H1 (cell line): ENCODE measurements around the gene SOCS7. TPM values are rescaled to one million over a fixed set of nuclear protein-coding genes. Genes with fewer than 3 reads are reported as not detected.
A peak's percentile ranks its signal among the peaks of the same experiment; 100 is the strongest.

Experiments
- CTCF ChIA-PET: fragments of 300-600 bp; sonication (Branson Sonifier 250); formaldehyde crosslinking; loops from one replicate; lab custom pipeline; 2021; ENCODE audit not compliant: partially characterized antibody; lab: Charles Lee
- POLR2A ChIA-PET: fragments of 300-600 bp; sonication (Branson Sonifier 250); formaldehyde crosslinking; loops from one replicate; lab custom pipeline; 2021; ENCODE audit warnings: inconsistent platforms; ENCODE audit not compliant: partially characterized antibody; lab: Charles Lee
- DNase-seq, 2 experiments: peaks; one replicate each; pipeline versions ENCODE4 v3.0.0 to v3.0.0-alpha.2; 2010 to 2022; ENCODE audit warnings: low spot score in 2 of 2, low read depth in 1 of 2, mixed read lengths in 1 of 2
- FAIRE-seq: peaks from 2 replicates; lab custom pipeline; 2011; peaks lifted over from hg19 to GRCh38; lab: Jason Lieb, UNC
- H2AFZ ChIP-seq: 2 replicates; pipeline ENCODE4 v1.8.1; 2012; ENCODE audit warnings: low read length, inconsistent platforms
- H2AK5ac ChIP-seq: 2 replicates; pipeline ENCODE4 v1.6.1; 2013; ENCODE audit warnings: low read depth, low read length
- H2BK120ac ChIP-seq: replicated peaks from 2 replicates; pipeline ENCODE3; 2013; ENCODE audit warnings: low read depth, low read length, inconsistent platforms
- H2BK12ac ChIP-seq: 2 replicates; pipeline ENCODE4 v1.6.1; 2013; ENCODE audit warnings: low read depth, low read length
- H2BK15ac ChIP-seq: 2 replicates; pipeline ENCODE4 v1.6.1; 2013; ENCODE audit warnings: low read length
- H2BK20ac ChIP-seq: 2 replicates; pipeline ENCODE4 v1.6.1; 2013; ENCODE audit warnings: low read length
- H2BK5ac ChIP-seq: 2 replicates; pipeline ENCODE4 v1.6.1; 2013; ENCODE audit warnings: low read depth, low read length
- H3K14ac ChIP-seq: 2 replicates; pipeline ENCODE4 v1.6.1; 2013; ENCODE audit warnings: inconsistent platforms; ENCODE audit not compliant: insufficient read length
- H3K18ac ChIP-seq: 2 replicates; pipeline ENCODE4 v1.6.1; 2013; ENCODE audit warnings: low read length; ENCODE audit errors: extremely low read depth
- H3K23ac ChIP-seq: 2 replicates; pipeline ENCODE4 v1.6.1; 2013; ENCODE audit warnings: inconsistent platforms; ENCODE audit not compliant: insufficient read length
- H3K23me2 ChIP-seq: 2 replicates; pipeline ENCODE4 v1.6.1; 2013; ENCODE audit warnings: low read depth, low read length
- H3K27ac ChIP-seq: 2 replicates; pipeline ENCODE4 v1.6.1; 2011; ENCODE audit warnings: low read depth, low read length, inconsistent platforms
- H3K27me3 ChIP-seq, 4 experiments: replicated peaks in 1 of 4; 1 replicate in 1 of 4; 2 replicates in 3 of 4; pipeline versions ENCODE4 v1.6.1 to v1.8.1; 2011 to 2013; ENCODE audit warnings: low read length in 3 of 4, mild to moderate bottlenecking in 3 of 4, inconsistent platforms in 2 of 4, mixed read lengths in 2 of 4, moderate library complexity in 1 of 4; ENCODE audit not compliant: control insufficient read depth in 3 of 4, insufficient read depth in 3 of 4; ENCODE audit errors: extremely low read depth in 1 of 4
- H3K36me3 ChIP-seq, 4 experiments: 2 replicates each; pipeline versions ENCODE4 v1.6.1 to v1.8.1; 2011 to 2013; ENCODE audit warnings: mild to moderate bottlenecking in 4 of 4, low read length in 3 of 4, moderate library complexity in 2 of 4, control low read depth in 1 of 4, inconsistent platforms in 1 of 4; ENCODE audit not compliant: insufficient read depth in 4 of 4, control insufficient read depth in 2 of 4
- H3K4ac ChIP-seq: replicated peaks from 2 replicates; pipeline ENCODE3; 2013; ENCODE audit warnings: low read length, low read depth, mixed read lengths, inconsistent platforms; ENCODE audit not compliant: insufficient read length
- H3K4me1 ChIP-seq, 4 experiments: replicated peaks in 1 of 4; 1 replicate in 1 of 4; 2 replicates in 3 of 4; pipeline versions ENCODE4 v1.6.1 to v1.8.1; 2011 to 2013; ENCODE audit warnings: low read length in 3 of 4, inconsistent platforms in 2 of 4, mixed read lengths in 1 of 4; ENCODE audit not compliant: insufficient read depth in 4 of 4, control insufficient read depth in 3 of 4
- H3K4me2 ChIP-seq, 2 experiments: 2 replicates each; pipeline versions ENCODE4 v1.6.1 to v1.8.1; 2011 to 2013; ENCODE audit warnings: low read depth in 2 of 2, low read length in 2 of 2, control low read depth in 1 of 2, inconsistent platforms in 1 of 2, mild to moderate bottlenecking in 1 of 2; ENCODE audit not compliant: insufficient read depth in 1 of 2
- H3K4me3 ChIP-seq, 4 experiments: fragments of 200-600, 300-600 bp in 1 of 4; sonication (generic), shearing (Covaris generic), sonication (Bioruptor Twin) in 1 of 4; 2 replicates each; pipeline versions ENCODE4 v1.5.1 to v1.8.1; 2011 to 2016; ENCODE audit warnings: low read length in 4 of 4, low read depth in 3 of 4, control low read depth in 2 of 4, inconsistent platforms in 2 of 4, mild to moderate bottlenecking in 2 of 4, mixed read lengths in 1 of 4, moderate library complexity in 1 of 4; ENCODE audit not compliant: insufficient read depth in 2 of 4; ENCODE audit errors: extremely low read depth in 1 of 4
- H3K56ac ChIP-seq: replicated peaks from 2 replicates; pipeline ENCODE3; 2013; ENCODE audit warnings: low read depth, mild to moderate bottlenecking, mixed read lengths, low read length, inconsistent platforms; ENCODE audit not compliant: insufficient read length
- H3K79me1 ChIP-seq: 2 replicates; pipeline ENCODE4 v1.6.1; 2013; ENCODE audit warnings: low read depth, low read length, control low read depth
- H3K79me2 ChIP-seq, 2 experiments: 2 replicates each; pipeline versions ENCODE4 v1.6.1 to v1.8.1; 2012 to 2013; ENCODE audit warnings: low read length in 2 of 2, mild to moderate bottlenecking in 2 of 2, inconsistent platforms in 1 of 2; ENCODE audit not compliant: insufficient read depth in 2 of 2, control insufficient read depth in 1 of 2
- H3K9ac ChIP-seq, 4 experiments: replicated peaks in 1 of 4; 1 replicate in 1 of 4; 2 replicates in 3 of 4; pipeline versions ENCODE4 v1.6.1 to v1.8.1; 2011 to 2013; ENCODE audit warnings: low read depth in 3 of 4, low read length in 3 of 4, control low read depth in 2 of 4, mild to moderate bottlenecking in 2 of 4, moderate library complexity in 2 of 4, inconsistent platforms in 1 of 4; ENCODE audit errors: extremely low read depth in 1 of 4
- H3K9me3 ChIP-seq, 2 experiments: 2 replicates each; pipeline versions ENCODE4 v1.6.1 to v1.8.1; 2012 to 2013; ENCODE audit warnings: mild to moderate bottlenecking in 2 of 2, moderate library complexity in 2 of 2, control low read depth in 1 of 2, inconsistent platforms in 1 of 2, low read depth in 1 of 2, low read length in 1 of 2, mixed read lengths in 1 of 2; ENCODE audit not compliant: insufficient read depth in 2 of 2
- H4K20me1 ChIP-seq, 2 experiments: replicated peaks in 1 of 2; 2 replicates each; pipeline versions ENCODE3 to v1.8.1; 2011 to 2013; ENCODE audit warnings: inconsistent platforms in 2 of 2, low read length in 2 of 2, mild to moderate bottlenecking in 1 of 2; ENCODE audit not compliant: insufficient read depth in 2 of 2, control insufficient read depth in 1 of 2
- H4K5ac ChIP-seq: 2 replicates; pipeline ENCODE4 v1.6.1; 2013; ENCODE audit warnings: low read length, low read depth, mixed read lengths, inconsistent platforms; ENCODE audit not compliant: insufficient read length
- H4K8ac ChIP-seq: 2 replicates; pipeline ENCODE4 v1.8.0; 2013; ENCODE audit warnings: mild to moderate bottlenecking, moderate library complexity, low read length, inconsistent platforms; ENCODE audit not compliant: insufficient read depth; ENCODE audit errors: extremely low read depth
- H4K91ac ChIP-seq: replicated peaks from 2 replicates; pipeline ENCODE3; 2013; ENCODE audit warnings: low read length, mixed read lengths, inconsistent platforms; ENCODE audit not compliant: insufficient read length
- BACH1 ChIP-seq: IDR thresholded peaks from 2 replicates; pipeline ENCODE4 v1.6.1; 2012; ENCODE audit warnings: low read length, improper control_type of control experiment
- CHD2 ChIP-seq: IDR thresholded peaks from 2 replicates; pipeline ENCODE4 v1.6.1; 2012; ENCODE audit warnings: low read length, improper control_type of control experiment
- GABPA ChIP-seq: IDR thresholded peaks from 2 replicates; pipeline ENCODE4 v1.6.1; 2011; ENCODE audit warnings: mild to moderate bottlenecking, low read length, moderate library complexity, borderline replicate concordance; ENCODE audit not compliant: insufficient read depth
- HDAC2 ChIP-seq, 2 experiments: fragments of 300-600 bp in 1 of 2; sonication (generic) in 1 of 2; IDR thresholded peaks; 2 replicates each; pipeline ENCODE4 v1.6.1; 2011 to 2012; ENCODE audit warnings: low read depth in 2 of 2, low read length in 2 of 2, mild to moderate bottlenecking in 2 of 2, moderate library complexity in 2 of 2, borderline replicate concordance in 1 of 2, inconsistent platforms in 1 of 2
- POU5F1 ChIP-seq: IDR thresholded peaks from 2 replicates; pipeline ENCODE4 v1.6.1; 2011; ENCODE audit warnings: low read depth, mild to moderate bottlenecking, low read length, moderate library complexity
- RAD21 ChIP-seq, 2 experiments: IDR thresholded peaks in 1 of 2; conservative IDR thresholded peaks in 1 of 2; 2 replicates each; pipeline ENCODE4 v1.6.1; 2011; ENCODE audit warnings: low read depth in 2 of 2, low read length in 2 of 2, improper control_type of control experiment in 1 of 2, inconsistent platforms in 1 of 2, mild to moderate bottlenecking in 1 of 2, moderate library complexity in 1 of 2
- TAF1 ChIP-seq: IDR thresholded peaks from 2 replicates; pipeline ENCODE4 v1.6.1; 2011; ENCODE audit warnings: mild to moderate bottlenecking, low read depth, low read length
- WGBS, 2 experiments: shearing (Covaris generic) in 1 of 2; methylation state at CpG; one replicate each; pipeline versions ENCODE4 v1.1.6 to v1.1.7; 2013 to 2015; ENCODE audit warnings: low lambda C conversion rate in 2 of 2, mixed read lengths in 2 of 2, inconsistent platforms in 1 of 2, low coverage in 1 of 2, missing lambda C conversion rate in 1 of 2; ENCODE audit not compliant: insufficient replicate concordance in 2 of 2, insufficient coverage in 1 of 2, insufficient read length in 1 of 2; ENCODE audit errors: extremely low coverage in 1 of 2, missing lambda C conversion rate in 1 of 2; 5-methylcytosine and 5-hydroxymethylcytosine counted together
- polyA plus RNA-seq, 7 experiments: library from polyadenylated mRNA; depleted of rRNA in 3 of 7; stranded (reverse) in 5 of 7; unstranded in 2 of 7; fragments of >200 nt in 5 of 7; fragments of 200-250 nt in 2 of 7; gene quantifications; 1 replicate in 5 of 7; 2 replicates in 1 of 7; 4 replicates in 1 of 7; pipeline versions ENCODE4 v1.2.1 to v1.2.3, GENCODE V29; 2011 to 2013; ENCODE audit warnings: missing spikeins in 2 of 7, mixed read lengths in 2 of 7
- total RNA-seq: library from RNA; stranded (reverse); fragmentation: NEBNext Ultra II Directional; extraction: Animal tissue kit (Norgen Biotek cat#: 25700); gene quantifications from 2 replicates; pipeline ENCODE4 v1.2.1, GENCODE V29; 2021
- TF ChIP-seq, protein P1 (sequence below), 3 experiments: IDR thresholded peaks; 1 replicate in 2 of 3; 2 replicates in 1 of 3; pipeline versions ENCODE4 v1.5.1 to v1.6.1; 2011; ENCODE audit warnings: low read length in 3 of 3, mild to moderate bottlenecking in 3 of 3, inconsistent platforms in 2 of 3, low read depth in 1 of 3, moderate library complexity in 1 of 3; ENCODE audit not compliant: insufficient read depth in 1 of 3; ENCODE audit errors: control extremely low read depth in 1 of 3

The SOCS7 gene
- total and polyA plus RNA-seq, 2 of the 8 experiments (the other 6 are each of a cell fraction or from before 2014, with no cell fraction given), result 13.5 to 26.9 TPM

DNA sequence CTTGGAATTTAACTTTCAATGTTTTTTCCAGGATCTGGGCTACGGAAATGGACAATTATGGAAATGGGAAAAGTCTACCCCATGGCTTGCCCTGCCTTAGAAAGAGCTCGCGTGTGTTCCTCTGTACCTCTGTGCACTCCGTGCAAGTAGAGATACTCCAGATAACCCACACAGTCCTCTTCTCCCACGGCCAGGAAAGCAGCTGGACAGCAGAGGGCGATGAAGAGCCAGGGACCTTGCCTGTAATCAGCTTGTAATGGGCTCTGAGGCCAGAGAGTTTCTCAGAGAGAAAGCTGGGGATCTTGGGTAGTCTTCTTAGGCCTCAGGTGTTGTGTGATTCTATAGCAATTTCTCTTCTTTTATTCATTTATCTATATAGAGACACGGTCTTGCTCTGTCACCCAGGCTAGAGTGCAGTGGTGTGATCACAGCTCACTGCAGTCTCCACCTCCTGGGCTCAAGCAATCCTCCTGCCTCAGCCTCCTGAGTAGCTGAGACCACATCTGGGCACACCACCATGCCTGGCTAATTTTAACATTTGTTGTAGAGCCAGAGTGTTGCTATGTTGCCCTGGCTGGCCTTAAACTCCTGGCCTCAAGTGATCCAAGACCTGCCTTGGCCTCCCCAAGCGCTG is 2.4 kb upstream of the SOCS7 start:
- Histone ChIP-seq H3K23me2 (peaks cover 13% of the 10 kb centered on the region), H2AFZ (no peak overlapping the region), H2BK20ac (no peak overlapping the region), H3K9ac (no peak overlapping the region), H3K23ac (no peak overlapping the region), H3K4ac (no peak overlapping the region), H2BK15ac (no peak overlapping the region), H3K14ac (no peak overlapping the region), H2BK5ac (no peak overlapping the region), H3K36me3 (no peaks in the 10 kb centered on the region), H2AK5ac (0 out of 2 replicates have a peak overlapping the region, but pooled peaks have one; percentile 46), H3K79me1 (peaks cover 6% of the 10 kb centered on the region; the same call in 1 of the 2 replicates), H2BK12ac (no peak overlapping the region), H3K18ac (no peak overlapping the region), H4K20me1 (peaks cover 5 to 9% of the 10 kb centered on the region in 2 experiments), H3K4me2 (no peak overlapping the region), H2BK120ac (no peak overlapping the region), H4K91ac (no peak overlapping the region), H3K56ac (no peak overlapping the region), H3K79me2 (peaks cover 0 to 14% of the 10 kb centered on the region in 2 experiments; a peak in 2 of 4 replicates), H3K27me3 (no peaks in the 10 kb centered on the region; a peak in 1 of 7 replicates), H3K4me3 (no peak overlapping the region), H4K5ac (no peak overlapping the region), H3K9me3 (no peaks in the 10 kb centered on the region), H3K4me1 (peaks cover 0 to 13% (median 4%) of the 10 kb centered on the region in 4 experiments; a peak in 5 of 7 replicates), H3K27ac (no peak overlapping the region), H4K8ac (no peak overlapping the region; the same call in 1 of the 2 replicates)
- WGBS, 2 experiments, result 28% methylated on average over 8 of the region's 8 CpGs; no CpG with 5 or more reads in 1 of the 2 experiments
- CTCF ChIA-PET, result interaction anchor here (0.6 to 25.7 kb wide), 33 partner anchors 9 to 209 kb away, joined by 3 to 400 read pairs (median 4); partner anchors contain the start of gene ARHGAP23
- FAIRE-seq, result no peak
- POLR2A ChIA-PET, result interaction anchor here (0.9 to 8.9 kb wide), 9 partner anchors 10 to 68 kb away, joined by 3 to 70 read pairs (median 5); no protein-coding TSS in a partner anchor
- TF ChIP-seq TAF1 (no peak), CHD2 (0 out of 2 replicates have a peak, but pooled peaks have one; percentile 12), GABPA (peak; percentile 55; the same call in 1 of the 2 replicates), POU5F1 (no peak), RAD21 (IDR thresholded peaks at IDR 0.05 in 1 of 2, conservative IDR thresholded peaks at IDR 0.05 in 1 of 2; ENCODE audit: low read depth in 2 of 2, low read length in 2 of 2) (peak; percentile 79 to 88), HDAC2 (IDR thresholded peaks at IDR 0.05; ENCODE audit: borderline replicate concordance in 1 of 2, low read depth in 2 of 2, low read length in 2 of 2) (peak in 1 of 2 experiments; percentile 87; a peak in 1 of 4 replicates), BACH1 (peak; percentile 62)
- TF ChIP-seq, protein P1, sequence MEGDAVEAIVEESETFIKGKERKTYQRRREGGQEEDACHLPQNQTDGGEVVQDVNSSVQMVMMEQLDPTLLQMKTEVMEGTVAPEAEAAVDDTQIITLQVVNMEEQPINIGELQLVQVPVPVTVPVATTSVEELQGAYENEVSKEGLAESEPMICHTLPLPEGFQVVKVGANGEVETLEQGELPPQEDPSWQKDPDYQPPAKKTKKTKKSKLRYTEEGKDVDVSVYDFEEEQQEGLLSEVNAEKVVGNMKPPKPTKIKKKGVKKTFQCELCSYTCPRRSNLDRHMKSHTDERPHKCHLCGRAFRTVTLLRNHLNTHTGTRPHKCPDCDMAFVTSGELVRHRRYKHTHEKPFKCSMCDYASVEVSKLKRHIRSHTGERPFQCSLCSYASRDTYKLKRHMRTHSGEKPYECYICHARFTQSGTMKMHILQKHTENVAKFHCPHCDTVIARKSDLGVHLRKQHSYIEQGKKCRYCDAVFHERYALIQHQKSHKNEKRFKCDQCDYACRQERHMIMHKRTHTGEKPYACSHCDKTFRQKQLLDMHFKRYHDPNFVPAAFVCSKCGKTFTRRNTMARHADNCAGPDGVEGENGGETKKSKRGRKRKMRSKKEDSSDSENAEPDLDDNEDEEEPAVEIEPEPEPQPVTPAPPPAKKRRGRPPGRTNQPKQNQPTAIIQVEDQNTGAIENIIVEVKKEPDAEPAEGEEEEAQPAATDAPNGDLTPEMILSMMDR (IDR thresholded peaks at IDR 0.05; ENCODE audit: control extremely low read depth in 1 of 3, insufficient read depth in 1 of 3, low read depth in 1 of 3, low read length in 3 of 3), result peak; percentile 87 to 97 (median 88)
- DNase-seq, result peak; percentile 67 to 93
